22Rv1 (cell line): Measurements from ENCODE around the gene HERPUD1.

ENCODE experiments used
- H3K27ac ChIP-seq: fragments of 450-650 bp; 2 replicates; pipeline ENCODE4 v1.5.1; 2017
- ZFX ChIP-seq: fragments of 450-650 bp; IDR thresholded peaks from 2 replicates; pipeline ENCODE4 v1.6.1; 2017; ENCODE audit warnings: antibody characterized with exemption, borderline replicate concordance
- TF ChIP-seq, protein P1 (sequence below): fragments of 450-650 bp; IDR thresholded peaks from 2 replicates; pipeline ENCODE4 v1.5.1; 2017; ENCODE audit warnings: mild to moderate bottlenecking

HERPUD1 gene

GRCh38 chr16:56930486-56931270 lies 1.3 kb upstream of the HERPUD1 start:
- TF ChIP-seq, protein P1, sequence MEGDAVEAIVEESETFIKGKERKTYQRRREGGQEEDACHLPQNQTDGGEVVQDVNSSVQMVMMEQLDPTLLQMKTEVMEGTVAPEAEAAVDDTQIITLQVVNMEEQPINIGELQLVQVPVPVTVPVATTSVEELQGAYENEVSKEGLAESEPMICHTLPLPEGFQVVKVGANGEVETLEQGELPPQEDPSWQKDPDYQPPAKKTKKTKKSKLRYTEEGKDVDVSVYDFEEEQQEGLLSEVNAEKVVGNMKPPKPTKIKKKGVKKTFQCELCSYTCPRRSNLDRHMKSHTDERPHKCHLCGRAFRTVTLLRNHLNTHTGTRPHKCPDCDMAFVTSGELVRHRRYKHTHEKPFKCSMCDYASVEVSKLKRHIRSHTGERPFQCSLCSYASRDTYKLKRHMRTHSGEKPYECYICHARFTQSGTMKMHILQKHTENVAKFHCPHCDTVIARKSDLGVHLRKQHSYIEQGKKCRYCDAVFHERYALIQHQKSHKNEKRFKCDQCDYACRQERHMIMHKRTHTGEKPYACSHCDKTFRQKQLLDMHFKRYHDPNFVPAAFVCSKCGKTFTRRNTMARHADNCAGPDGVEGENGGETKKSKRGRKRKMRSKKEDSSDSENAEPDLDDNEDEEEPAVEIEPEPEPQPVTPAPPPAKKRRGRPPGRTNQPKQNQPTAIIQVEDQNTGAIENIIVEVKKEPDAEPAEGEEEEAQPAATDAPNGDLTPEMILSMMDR, result no peak
- no peak for TF ChIP-seq ZFX
- H3K27ac ChIP-seq, result peak overlapping the region; percentile 91; the same call in 1 of the 2 replicates

DNA sequence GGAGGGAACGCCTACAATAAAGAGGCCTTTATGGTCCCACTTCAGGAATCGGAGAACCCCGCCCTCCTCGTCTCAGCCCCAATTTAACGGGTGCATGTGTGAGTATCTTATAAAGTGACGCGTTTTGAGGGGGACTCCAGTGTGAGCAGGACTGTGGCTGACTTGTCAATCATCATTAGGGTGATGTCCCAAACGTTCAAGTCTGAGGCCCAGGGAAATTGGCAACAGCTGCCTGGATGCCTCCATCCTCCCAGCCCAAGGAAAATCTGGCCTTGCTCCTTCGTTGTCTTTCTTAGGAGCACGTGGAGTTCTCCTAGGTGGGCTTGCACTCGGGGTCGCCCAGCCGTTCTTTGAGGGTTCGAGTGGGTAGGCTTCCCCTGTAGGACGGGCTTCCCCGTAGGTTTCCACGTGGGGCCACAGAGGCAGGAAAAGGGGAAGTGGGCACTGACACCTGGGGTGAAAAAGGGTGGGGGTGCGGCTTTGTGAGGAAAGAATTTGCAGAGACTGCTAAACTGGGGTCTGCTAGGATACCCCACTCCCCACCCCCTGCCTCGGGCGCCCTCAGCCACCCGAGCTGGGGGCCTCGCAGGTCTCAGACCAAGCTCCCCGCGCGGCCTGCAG lies 561 bp upstream of the HERPUD1 start:
- peak overlapping the region; percentile 91 for H3K27ac ChIP-seq
- TF ChIP-seq, protein P1, result no peak
- no peak for TF ChIP-seq ZFX

DNA sequence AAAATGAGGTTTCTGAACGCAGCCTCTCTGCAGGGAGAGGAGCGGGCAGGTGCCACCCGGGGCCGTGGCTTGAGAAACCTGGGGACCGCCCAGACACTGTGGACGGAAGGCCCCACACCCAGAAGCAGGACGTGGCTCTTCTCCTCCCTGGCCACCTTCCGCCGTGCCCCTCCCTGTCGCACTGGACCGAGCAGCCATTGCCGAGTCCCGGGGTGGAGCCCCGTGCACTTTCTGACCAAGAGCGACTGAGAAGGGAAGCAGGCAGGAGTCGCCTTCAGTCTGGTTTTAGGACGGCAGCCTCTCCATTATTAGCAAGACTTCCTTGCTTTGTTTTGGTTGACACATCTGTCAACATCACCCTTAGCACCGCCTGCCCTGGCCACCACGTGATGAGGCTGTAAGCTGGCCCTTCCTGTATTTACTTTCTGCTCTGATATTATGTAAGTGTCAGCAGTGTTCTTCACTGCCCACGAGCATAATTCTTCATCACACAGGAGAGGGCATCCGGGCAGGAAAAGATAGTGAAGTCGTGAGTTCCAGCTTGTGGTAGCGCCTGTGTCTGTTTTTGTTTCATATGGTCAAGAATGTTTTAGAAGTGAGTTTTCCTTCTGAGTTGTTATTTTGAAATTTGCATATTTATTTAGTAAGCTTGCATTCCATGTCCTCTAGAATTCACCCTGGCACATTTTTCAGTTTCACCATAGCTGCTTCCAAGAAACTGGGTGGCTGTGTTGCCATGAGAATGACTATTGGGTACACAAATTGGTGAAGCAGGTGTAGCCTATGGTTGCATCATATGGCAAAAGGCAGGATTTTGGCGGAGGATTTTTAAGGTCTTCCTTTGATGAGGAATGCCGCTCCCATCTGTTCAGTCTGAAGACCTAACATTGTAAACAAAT lies 1.0 kb downstream of the HERPUD1 start:
- H3K27ac ChIP-seq, result peak overlapping the region; percentile 91
- TF ChIP-seq, protein P1, result no peak
- TF ChIP-seq ZFX, result no peak

DNA sequence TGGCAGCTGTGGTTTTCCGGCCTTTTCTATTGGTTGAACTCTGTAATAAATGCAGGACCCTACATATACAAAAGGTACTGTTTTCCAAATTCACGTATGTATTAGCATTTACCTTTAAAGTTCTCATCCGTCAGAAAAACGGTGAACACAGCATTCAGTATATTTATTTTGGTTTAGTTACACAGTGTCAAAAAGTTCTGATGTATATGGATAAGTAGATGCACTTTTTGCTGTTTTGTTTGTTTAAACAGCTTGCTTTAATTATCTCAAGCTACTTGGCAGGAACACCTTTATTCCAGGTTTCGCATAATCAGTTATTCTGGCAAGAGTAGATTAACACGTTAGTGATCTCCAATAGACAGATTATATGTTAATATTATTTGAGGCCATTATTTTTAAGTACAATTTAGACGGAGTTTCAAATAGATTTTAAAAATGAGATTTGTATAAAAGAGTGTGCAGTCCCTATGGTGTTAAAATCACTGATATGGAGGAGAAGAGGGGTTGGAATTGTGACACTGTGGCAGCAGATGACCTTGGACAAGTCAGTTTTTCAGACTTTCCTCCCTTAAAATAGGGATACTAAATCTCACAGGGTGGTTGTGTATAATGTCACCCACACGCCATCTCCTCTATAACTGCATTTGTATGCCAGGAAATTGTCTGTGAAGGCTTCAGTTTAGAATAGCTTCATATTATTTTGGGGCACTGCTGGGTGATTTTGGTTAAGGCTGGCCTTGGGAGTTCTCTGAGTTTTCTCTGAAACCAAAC lies 2.1 kb downstream of the HERPUD1 start:
- TF ChIP-seq, protein P1, result no peak
- TF ChIP-seq ZFX, result no peak
- peak overlapping the region; percentile 91; the same call in 1 of the 2 replicates for H3K27ac ChIP-seq

GRCh38 chr16:56934599-56935145 lies 2.7 kb downstream of the HERPUD1 start:
- peak overlapping the region; percentile 91; the same call in 1 of the 2 replicates for H3K27ac ChIP-seq

GRCh38 chr16:56935201-56935600 lies 3.3 kb downstream of the HERPUD1 start:
- H3K27ac ChIP-seq, result 0 out of 2 replicates have a peak overlapping the region, but pooled peaks have one; percentile 91
- no peak for TF ChIP-seq ZFX
- TF ChIP-seq, protein P1, result no peak
